ENCODE results near the gene CDK16. TPM values are rescaled to one million over a fixed set of nuclear protein-coding genes. Genes with fewer than 3 reads are reported as not detected.

Gene CDK16
- total and polyA plus RNA-seq, 9 of the 15 experiments (the other 6 are each of a cell fraction or from before 2014, with no cell fraction given), result 3.9 to 104 (median 57.5) TPM

DNA sequence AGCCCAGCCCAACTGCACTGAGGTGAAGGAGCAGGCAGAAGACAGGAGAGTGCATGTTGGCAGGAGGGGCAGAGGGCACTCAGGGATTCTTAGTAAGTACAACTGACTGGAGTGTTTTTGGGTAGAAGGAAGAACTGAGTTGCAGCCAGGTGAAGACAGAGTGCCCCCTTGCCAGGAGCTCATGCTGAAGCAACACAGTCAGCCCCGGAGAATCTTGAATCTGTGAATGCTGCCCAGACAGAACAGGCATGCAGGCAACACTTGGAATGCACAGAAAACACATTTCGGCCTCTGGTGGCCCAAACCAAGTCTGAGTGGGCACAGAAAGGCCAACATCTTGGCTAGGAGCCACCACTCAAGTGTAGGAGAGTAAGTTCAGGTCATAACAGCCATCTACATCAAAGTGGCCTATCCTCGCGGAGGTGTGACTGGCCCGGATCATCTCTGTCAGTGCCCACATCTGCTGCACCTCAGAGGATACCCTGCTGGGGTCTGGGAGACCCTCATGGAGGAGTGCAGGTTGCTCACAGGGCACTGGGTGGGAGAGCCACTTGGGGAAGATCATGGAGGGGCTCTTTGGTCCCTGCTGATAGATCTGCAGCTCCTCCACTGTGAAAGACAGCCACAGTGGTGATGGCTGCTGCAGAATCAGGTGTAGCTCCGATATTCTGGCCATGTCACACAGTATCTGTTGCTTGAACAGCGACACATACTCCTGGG, 54.7 kb downstream of the CDK16 start (continued):
- TF ChIP-seq ZBTB49 (CRISPR knock-in tag; IDR thresholded peaks at IDR 0.05; ENCODE audit: borderline replicate concordance), result no peak
- no peak for TF ChIP-seq RHOXF2B (CRISPR knock-in tag; conservative IDR thresholded peaks at IDR 0.05)
- TF ChIP-seq, protein P1, sequence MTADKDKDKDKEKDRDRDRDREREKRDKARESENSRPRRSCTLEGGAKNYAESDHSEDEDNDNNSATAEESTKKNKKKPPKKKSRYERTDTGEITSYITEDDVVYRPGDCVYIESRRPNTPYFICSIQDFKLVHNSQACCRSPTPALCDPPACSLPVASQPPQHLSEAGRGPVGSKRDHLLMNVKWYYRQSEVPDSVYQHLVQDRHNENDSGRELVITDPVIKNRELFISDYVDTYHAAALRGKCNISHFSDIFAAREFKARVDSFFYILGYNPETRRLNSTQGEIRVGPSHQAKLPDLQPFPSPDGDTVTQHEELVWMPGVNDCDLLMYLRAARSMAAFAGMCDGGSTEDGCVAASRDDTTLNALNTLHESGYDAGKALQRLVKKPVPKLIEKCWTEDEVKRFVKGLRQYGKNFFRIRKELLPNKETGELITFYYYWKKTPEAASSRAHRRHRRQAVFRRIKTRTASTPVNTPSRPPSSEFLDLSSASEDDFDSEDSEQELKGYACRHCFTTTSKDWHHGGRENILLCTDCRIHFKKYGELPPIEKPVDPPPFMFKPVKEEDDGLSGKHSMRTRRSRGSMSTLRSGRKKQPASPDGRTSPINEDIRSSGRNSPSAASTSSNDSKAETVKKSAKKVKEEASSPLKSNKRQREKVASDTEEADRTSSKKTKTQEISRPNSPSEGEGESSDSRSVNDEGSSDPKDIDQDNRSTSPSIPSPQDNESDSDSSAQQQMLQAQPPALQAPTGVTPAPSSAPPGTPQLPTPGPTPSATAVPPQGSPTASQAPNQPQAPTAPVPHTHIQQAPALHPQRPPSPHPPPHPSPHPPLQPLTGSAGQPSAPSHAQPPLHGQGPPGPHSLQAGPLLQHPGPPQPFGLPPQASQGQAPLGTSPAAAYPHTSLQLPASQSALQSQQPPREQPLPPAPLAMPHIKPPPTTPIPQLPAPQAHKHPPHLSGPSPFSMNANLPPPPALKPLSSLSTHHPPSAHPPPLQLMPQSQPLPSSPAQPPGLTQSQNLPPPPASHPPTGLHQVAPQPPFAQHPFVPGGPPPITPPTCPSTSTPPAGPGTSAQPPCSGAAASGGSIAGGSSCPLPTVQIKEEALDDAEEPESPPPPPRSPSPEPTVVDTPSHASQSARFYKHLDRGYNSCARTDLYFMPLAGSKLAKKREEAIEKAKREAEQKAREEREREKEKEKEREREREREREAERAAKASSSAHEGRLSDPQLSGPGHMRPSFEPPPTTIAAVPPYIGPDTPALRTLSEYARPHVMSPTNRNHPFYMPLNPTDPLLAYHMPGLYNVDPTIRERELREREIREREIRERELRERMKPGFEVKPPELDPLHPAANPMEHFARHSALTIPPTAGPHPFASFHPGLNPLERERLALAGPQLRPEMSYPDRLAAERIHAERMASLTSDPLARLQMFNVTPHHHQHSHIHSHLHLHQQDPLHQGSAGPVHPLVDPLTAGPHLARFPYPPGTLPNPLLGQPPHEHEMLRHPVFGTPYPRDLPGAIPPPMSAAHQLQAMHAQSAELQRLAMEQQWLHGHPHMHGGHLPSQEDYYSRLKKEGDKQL (CRISPR knock-in tag; IDR thresholded peaks at IDR 0.05; ENCODE audit: borderline replicate concordance), result no peak
- no peak for TF ChIP-seq RFX5 (IDR thresholded peaks at IDR 0.05; ENCODE audit: low read depth, low read length)
- TF ChIP-seq, protein P2, sequence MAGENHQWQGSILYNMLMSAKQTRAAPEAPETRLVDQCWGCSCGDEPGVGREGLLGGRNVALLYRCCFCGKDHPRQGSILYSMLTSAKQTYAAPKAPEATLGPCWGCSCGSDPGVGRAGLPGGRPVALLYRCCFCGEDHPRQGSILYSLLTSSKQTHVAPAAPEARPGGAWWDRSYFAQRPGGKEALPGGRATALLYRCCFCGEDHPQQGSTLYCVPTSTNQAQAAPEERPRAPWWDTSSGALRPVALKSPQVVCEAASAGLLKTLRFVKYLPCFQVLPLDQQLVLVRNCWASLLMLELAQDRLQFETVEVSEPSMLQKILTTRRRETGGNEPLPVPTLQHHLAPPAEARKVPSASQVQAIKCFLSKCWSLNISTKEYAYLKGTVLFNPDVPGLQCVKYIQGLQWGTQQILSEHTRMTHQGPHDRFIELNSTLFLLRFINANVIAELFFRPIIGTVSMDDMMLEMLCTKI (IDR thresholded peaks at IDR 0.05; ENCODE audit: partially characterized antibody), result no peak
- TF ChIP-seq CCNT2 (IDR thresholded peaks at IDR 0.05; ENCODE audit: borderline replicate concordance, extremely low read depth, insufficient read length, low read depth, low read length), result no peak
- no peak for TF ChIP-seq VEZF1 (CRISPR knock-in tag; IDR thresholded peaks at IDR 0.05)
- TF ChIP-seq SIN3A (IDR thresholded peaks at IDR 0.05; ENCODE audit: borderline replicate concordance in 2 of 2, control insufficient read depth in 1 of 2, low read depth in 2 of 2, low read length in 2 of 2), result no peak
- TF ChIP-seq HES1 (IDR thresholded peaks at IDR 0.05; ENCODE audit: low read depth), result no peak
